ENCODE measurements around the gene PPA1.

Gene PPA1

DNA sequence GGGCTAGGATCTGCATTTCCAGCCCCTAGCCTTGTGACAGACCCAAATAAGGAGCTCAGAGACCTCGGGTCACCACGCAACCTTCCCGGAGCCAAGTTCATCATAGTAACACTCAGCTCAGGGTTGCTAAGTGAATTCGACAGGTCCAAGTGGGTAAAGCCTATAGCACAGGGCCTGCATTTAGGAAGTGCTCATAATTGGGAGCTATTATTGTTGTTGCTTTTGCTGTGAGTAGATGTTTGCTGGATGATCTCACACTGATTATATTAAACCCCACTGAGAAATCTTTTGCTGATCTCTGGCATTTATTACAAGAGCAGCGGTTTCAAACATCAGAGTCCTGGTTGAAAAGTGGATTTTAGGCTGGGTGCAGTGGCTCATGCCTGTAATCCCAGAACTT, 42.6 kb downstream of the PPA1 start:
- H3K9ac ChIP-seq (ENCODE audit: low read length) = no peak overlapping the region
- no peak overlapping the region for H3K4me2 ChIP-seq (ENCODE audit: low read depth, low read length, poor library complexity, severe bottlenecking)
- no peaks in the 10 kb centered on the region for H3K36me3 ChIP-seq (ENCODE audit: low read length)
- H3K27me3 ChIP-seq (ENCODE audit: low read length) = no peaks in the 10 kb centered on the region
- H4K20me1 ChIP-seq (ENCODE audit: low read depth, low read length) = no peaks in the 10 kb centered on the region
- no peak overlapping the region for H3K27ac ChIP-seq (ENCODE audit: low read depth, low read length)
- no peak overlapping the region for H3K4me3 ChIP-seq (ENCODE audit: insufficient read depth, low read length, poor library complexity, severe bottlenecking)
- 0 out of 2 replicates have a peak, but pooled peaks cover 8% of the 10 kb centered on the region for H3F3A ChIP-seq (ENCODE audit: insufficient read depth)
- H3K79me2 ChIP-seq (ENCODE audit: insufficient read depth, low read length) = no peaks in the 10 kb centered on the region
- H3K9me3 ChIP-seq (ENCODE audit: insufficient read depth, low read length) = no peaks in the 10 kb centered on the region
- TF ChIP-seq, protein P1, sequence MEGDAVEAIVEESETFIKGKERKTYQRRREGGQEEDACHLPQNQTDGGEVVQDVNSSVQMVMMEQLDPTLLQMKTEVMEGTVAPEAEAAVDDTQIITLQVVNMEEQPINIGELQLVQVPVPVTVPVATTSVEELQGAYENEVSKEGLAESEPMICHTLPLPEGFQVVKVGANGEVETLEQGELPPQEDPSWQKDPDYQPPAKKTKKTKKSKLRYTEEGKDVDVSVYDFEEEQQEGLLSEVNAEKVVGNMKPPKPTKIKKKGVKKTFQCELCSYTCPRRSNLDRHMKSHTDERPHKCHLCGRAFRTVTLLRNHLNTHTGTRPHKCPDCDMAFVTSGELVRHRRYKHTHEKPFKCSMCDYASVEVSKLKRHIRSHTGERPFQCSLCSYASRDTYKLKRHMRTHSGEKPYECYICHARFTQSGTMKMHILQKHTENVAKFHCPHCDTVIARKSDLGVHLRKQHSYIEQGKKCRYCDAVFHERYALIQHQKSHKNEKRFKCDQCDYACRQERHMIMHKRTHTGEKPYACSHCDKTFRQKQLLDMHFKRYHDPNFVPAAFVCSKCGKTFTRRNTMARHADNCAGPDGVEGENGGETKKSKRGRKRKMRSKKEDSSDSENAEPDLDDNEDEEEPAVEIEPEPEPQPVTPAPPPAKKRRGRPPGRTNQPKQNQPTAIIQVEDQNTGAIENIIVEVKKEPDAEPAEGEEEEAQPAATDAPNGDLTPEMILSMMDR (IDR thresholded peaks at IDR 0.05; ENCODE audit: insufficient read depth, low read length, poor library complexity, severe bottlenecking) = no peak
- TF ChIP-seq EZH2phosphoT487 (conservative IDR thresholded peaks at IDR 0.05; ENCODE audit: low read length) = no peak
- H2AFZ ChIP-seq (ENCODE audit: low read depth, low read length, severe bottlenecking) = no peak overlapping the region
- H3K9me2 ChIP-seq (replicated peaks; ENCODE audit: insufficient read depth, low read length) = no peaks in the 10 kb centered on the region

DNA sequence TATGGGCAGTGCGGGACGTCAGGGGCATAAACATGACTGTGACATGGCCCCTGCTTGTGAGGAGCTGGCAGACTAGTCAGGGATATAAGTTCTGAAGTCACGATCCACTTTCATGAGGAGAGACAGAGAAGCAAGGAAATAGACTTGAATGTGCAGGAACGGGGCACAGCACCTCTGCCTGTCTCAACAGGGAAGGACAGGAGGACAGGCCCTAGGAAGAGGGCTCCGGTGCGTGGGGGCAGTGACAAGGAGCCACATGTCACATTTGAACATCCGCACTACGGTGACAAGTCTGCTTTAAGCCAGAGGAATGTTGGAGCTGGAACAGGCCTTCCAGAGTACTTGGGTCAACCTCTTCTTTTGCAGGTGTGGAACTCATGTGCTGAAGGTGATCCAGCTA, 43.1 kb downstream of the PPA1 start:
- no peak for TF ChIP-seq EZH2phosphoT487 (conservative IDR thresholded peaks at IDR 0.05; ENCODE audit: low read length)
- TF ChIP-seq, protein P1 (IDR thresholded peaks at IDR 0.05; ENCODE audit: insufficient read depth, low read length, poor library complexity, severe bottlenecking) = no peak
- Histone ChIP-seq H3K4me2 (ENCODE audit: low read depth, low read length, poor library complexity, severe bottlenecking) (no peak overlapping the region), H3K27me3 (ENCODE audit: low read length) (no peaks in the 10 kb centered on the region), H4K20me1 (ENCODE audit: low read depth, low read length) (no peaks in the 10 kb centered on the region), H3K36me3 (ENCODE audit: low read length) (no peaks in the 10 kb centered on the region), H3K4me3 (ENCODE audit: insufficient read depth, low read length, poor library complexity, severe bottlenecking) (no peak overlapping the region), H3K9ac (ENCODE audit: low read length) (no peak overlapping the region), H3K79me2 (ENCODE audit: insufficient read depth, low read length) (no peaks in the 10 kb centered on the region), H3K9me3 (ENCODE audit: insufficient read depth, low read length) (no peaks in the 10 kb centered on the region), H3K27ac (ENCODE audit: low read depth, low read length) (no peak overlapping the region), H2AFZ (ENCODE audit: low read depth, low read length, severe bottlenecking) (no peak overlapping the region), H3F3A (ENCODE audit: insufficient read depth) (0 out of 2 replicates have a peak, but pooled peaks cover 8% of the 10 kb centered on the region), H3K9me2 (replicated peaks; ENCODE audit: insufficient read depth, low read length) (no peaks in the 10 kb centered on the region)

DNA sequence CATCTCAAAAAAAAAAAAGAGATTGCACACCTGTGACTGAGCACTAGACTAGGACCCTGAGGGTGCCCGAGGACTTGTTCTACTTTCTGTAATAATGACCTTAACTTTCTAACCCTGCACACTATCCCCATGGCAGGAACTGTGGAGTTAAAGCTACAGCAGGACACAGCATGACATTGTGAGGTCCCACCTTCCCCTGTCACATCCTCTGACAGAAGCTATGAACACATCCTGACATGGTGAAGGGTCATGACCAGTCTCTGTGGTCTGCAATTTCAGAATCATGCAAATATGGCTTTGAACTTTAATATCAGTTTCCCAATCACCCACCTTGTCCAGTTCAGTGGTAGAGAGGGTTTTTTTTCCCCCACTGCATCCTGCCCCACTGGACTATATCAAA, 44.5 kb downstream of the PPA1 start:
- Histone ChIP-seq H3K79me2 (ENCODE audit: insufficient read depth, low read length) (no peaks in the 10 kb centered on the region), H3K9me2 (replicated peaks; ENCODE audit: insufficient read depth, low read length) (no peaks in the 10 kb centered on the region), H3K27ac (ENCODE audit: low read depth, low read length) (no peak overlapping the region), H3F3A (ENCODE audit: insufficient read depth) (0 out of 2 replicates have a peak, but pooled peaks cover under 1% of the 10 kb centered on the region), H3K9me3 (ENCODE audit: insufficient read depth, low read length) (no peaks in the 10 kb centered on the region), H4K20me1 (ENCODE audit: low read depth, low read length) (no peaks in the 10 kb centered on the region), H3K27me3 (ENCODE audit: low read length) (no peaks in the 10 kb centered on the region), H2AFZ (ENCODE audit: low read depth, low read length, severe bottlenecking) (no peak overlapping the region), H3K4me3 (ENCODE audit: insufficient read depth, low read length, poor library complexity, severe bottlenecking) (no peak overlapping the region), H3K36me3 (ENCODE audit: low read length) (no peaks in the 10 kb centered on the region), H3K4me2 (ENCODE audit: low read depth, low read length, poor library complexity, severe bottlenecking) (no peak overlapping the region), H3K9ac (ENCODE audit: low read length) (no peak overlapping the region)
- TF ChIP-seq, protein P1 (IDR thresholded peaks at IDR 0.05; ENCODE audit: insufficient read depth, low read length, poor library complexity, severe bottlenecking) = no peak
- no peak for TF ChIP-seq EZH2phosphoT487 (conservative IDR thresholded peaks at IDR 0.05; ENCODE audit: low read length)
